ENCODE results near the gene ACP1. TPM values are rescaled to one million over a fixed set of nuclear protein-coding genes. Genes with fewer than 3 reads are reported as not detected.

ACP1 gene
- total and polyA plus RNA-seq, 2 of the 8 experiments (the other 6 are each of a cell fraction or from before 2014, with no cell fraction given), result 115 to 155 TPM

DNA sequence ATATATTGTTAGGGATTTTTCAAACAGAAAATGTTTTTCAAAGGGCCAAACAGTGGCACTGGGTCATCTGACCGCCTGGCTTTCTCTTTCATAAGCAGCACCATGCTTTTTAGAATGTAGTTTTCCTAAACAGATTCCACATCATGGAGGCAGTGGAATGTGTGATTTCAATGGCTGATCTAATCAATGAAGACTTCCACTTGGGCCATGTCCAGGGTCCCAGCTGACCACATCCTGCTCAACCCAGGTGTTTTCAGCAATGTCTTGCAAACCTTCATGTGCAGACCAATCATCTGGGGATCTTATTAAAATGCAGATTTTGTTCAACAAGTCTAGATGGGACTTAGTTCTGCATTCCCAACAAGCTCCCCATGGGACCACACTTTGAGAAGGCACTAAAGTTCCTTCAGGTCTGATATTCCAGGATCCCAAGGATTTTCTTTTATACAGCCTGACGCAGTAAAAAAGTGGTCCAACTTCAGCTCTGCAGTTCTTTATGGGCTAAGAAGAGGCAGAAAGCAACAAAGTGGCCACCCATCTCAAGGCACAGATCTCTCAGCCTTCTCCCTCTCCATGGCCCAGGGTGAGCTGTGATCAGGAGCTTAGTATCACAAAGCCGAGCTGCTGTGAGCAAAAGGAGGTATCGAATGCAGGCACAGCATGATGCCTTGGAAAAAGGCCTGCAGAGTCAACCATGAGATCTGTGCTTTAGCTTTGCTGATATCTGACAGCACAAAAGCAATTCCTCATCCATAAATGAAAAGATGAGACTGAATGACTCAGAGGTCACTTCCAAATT is 19.4 kb downstream of the ACP1 start:
- Histone ChIP-seq H3K4me3 (ENCODE audit: extremely low read depth in 1 of 4, insufficient read depth in 2 of 4, low read depth in 3 of 4, low read length in 4 of 4) (peak overlapping the region in 1 of 4 experiments; percentile 23; a peak in 1 of 8 replicates), H4K91ac (replicated peaks; ENCODE audit: insufficient read length, low read length) (no peak overlapping the region), H2BK12ac (ENCODE audit: low read depth, low read length) (no peak overlapping the region), H2BK15ac (ENCODE audit: low read length) (no peak overlapping the region), H2AFZ (ENCODE audit: low read length) (no peak overlapping the region), H3K79me2 (ENCODE audit: control insufficient read depth in 1 of 2, insufficient read depth in 2 of 2, low read length in 2 of 2) (0 out of 4 replicates have a peak, but pooled peaks cover 0 to 3% of the 10 kb centered on the region in 2 experiments), H4K20me1 (replicated peaks in 1 of 2; ENCODE audit: control insufficient read depth in 1 of 2, insufficient read depth in 2 of 2, low read length in 2 of 2) (peaks cover 2 to 13% of the 10 kb centered on the region in 2 experiments), H3K4me1 (replicated peaks in 1 of 4; ENCODE audit: control insufficient read depth in 3 of 4, insufficient read depth in 4 of 4, low read length in 3 of 4) (peaks cover 6 to 29% (median 20%) of the 10 kb centered on the region in 4 experiments), H3K27ac (ENCODE audit: low read depth, low read length) (no peak overlapping the region), H3K14ac (ENCODE audit: insufficient read length) (no peak overlapping the region), H2BK120ac (replicated peaks; ENCODE audit: low read depth, low read length) (no peak overlapping the region), H3K56ac (replicated peaks; ENCODE audit: insufficient read length, low read depth, low read length) (no peak overlapping the region), H4K5ac (ENCODE audit: insufficient read length, low read depth, low read length) (no peak overlapping the region), H3K4me2 (ENCODE audit: insufficient read depth in 1 of 2, low read depth in 2 of 2, low read length in 2 of 2) (peak overlapping the region; percentile 3 to 85; a peak in 3 of 4 replicates), H3K9me3 (ENCODE audit: insufficient read depth in 2 of 2, low read depth in 1 of 2, low read length in 1 of 2) (no peaks in the 10 kb centered on the region), H3K79me1 (ENCODE audit: low read depth, low read length) (no peaks in the 10 kb centered on the region; the same call in 1 of the 2 replicates), H3K27me3 (replicated peaks in 1 of 4; ENCODE audit: control insufficient read depth in 3 of 4, extremely low read depth in 1 of 4, insufficient read depth in 3 of 4, low read length in 3 of 4) (peaks cover 7 to 33% (median 22%) of the 10 kb centered on the region in 4 experiments), H3K4ac (replicated peaks; ENCODE audit: insufficient read length, low read depth, low read length) (no peak overlapping the region), H2AK5ac (ENCODE audit: low read depth, low read length) (no peak overlapping the region; the same call in 1 of the 2 replicates), H3K23me2 (ENCODE audit: low read depth, low read length) (peaks cover under 1% of the 10 kb centered on the region; the same call in 1 of the 2 replicates), H3K18ac (ENCODE audit: extremely low read depth, low read length) (0 out of 2 replicates have a peak overlapping the region, but pooled peaks have one; percentile 14), H3K23ac (ENCODE audit: insufficient read length) (no peak overlapping the region), H3K9ac (replicated peaks in 1 of 4; ENCODE audit: extremely low read depth in 1 of 4, low read depth in 3 of 4, low read length in 3 of 4) (no peak overlapping the region), H3K36me3 (ENCODE audit: control insufficient read depth in 2 of 4, insufficient read depth in 4 of 4, low read length in 3 of 4) (peaks cover 0 to 26% (median 14%) of the 10 kb centered on the region in 4 experiments; a peak in 6 of 8 replicates), H4K8ac (ENCODE audit: extremely low read depth, insufficient read depth, low read length) (no peak overlapping the region), H2BK20ac (ENCODE audit: low read length) (no peak overlapping the region), H2BK5ac (ENCODE audit: low read depth, low read length) (0 out of 2 replicates have a peak overlapping the region, but pooled peaks have one; percentile 54)
- WGBS, 2 experiments (ENCODE audit: extremely low coverage in 1 of 2, insufficient coverage in 1 of 2, insufficient read length in 1 of 2, insufficient replicate concordance in 2 of 2, low coverage in 1 of 2, low lambda C conversion rate in 2 of 2, missing lambda C conversion rate in 1 of 2), result 43% methylated on average over 4 of the region's 4 CpGs; no CpG with 5 or more reads in 1 of the 2 experiments
- FAIRE-seq (peak; percentile 24), DNase-seq (ENCODE audit: low read depth in 1 of 2, low spot score in 2 of 2) (no peak)
- CTCF ChIA-PET (ENCODE audit: partially characterized antibody), result interaction anchor here (0.6 to 5.1 kb wide), 5 partner anchors 11 to 202 kb away, joined by 3 to 28 read pairs (median 3); no protein-coding TSS in a partner anchor
- TF ChIP-seq POU5F1 (IDR thresholded peaks at IDR 0.05; ENCODE audit: low read depth, low read length) (no peak), CREB1 (IDR thresholded peaks at IDR 0.05) (no peak), ATF3 (IDR thresholded peaks at IDR 0.05; ENCODE audit: insufficient read depth, low read depth, low read length) (no peak), SP1 (IDR thresholded peaks at IDR 0.05; ENCODE audit: low read depth, low read length) (no peak), NANOG (IDR thresholded peaks at IDR 0.05; ENCODE audit: insufficient read depth, low read depth, low read length, poor library complexity, severe bottlenecking) (peak; percentile 75), KDM5A (IDR thresholded peaks at IDR 0.05; ENCODE audit: low read length) (no peak), RXRA (IDR thresholded peaks at IDR 0.05; ENCODE audit: insufficient read depth, low read depth, low read length) (no peak), RAD21 (IDR thresholded peaks at IDR 0.05 in 1 of 2, conservative IDR thresholded peaks at IDR 0.05 in 1 of 2; ENCODE audit: low read depth in 2 of 2, low read length in 2 of 2) (0 out of 4 replicates have a peak, but pooled peaks of 1 of the 2 experiments have one; percentile 6), SIRT6 (IDR thresholded peaks at IDR 0.05; ENCODE audit: low read length) (no peak)
- POLR2A ChIA-PET (ENCODE audit: partially characterized antibody), result interaction anchor here (1.0 to 1.9 kb wide), 6 partner anchors 9 to 220 kb away, joined by 3 to 8 read pairs (median 4); no protein-coding TSS in a partner anchor

All from H1 (cell line).